Adrenal gland (tissue), 12 donors: ENCODE data around the gene CILP2. TPM values are rescaled to one million over a fixed set of nuclear protein-coding genes. Genes with fewer than 3 reads are reported as not detected.

Source experiments
- DNase-seq, 7 donors: peaks; one replicate each; pipeline ENCODE4 v3.0.0-alpha.2; 2019 to 2020
- H3K27ac ChIP-seq, 5 donors: fragments of 200-600 bp; sonication (generic) in 4 of 5; 1 replicate in 3 of 5; 2 replicates in 2 of 5; pipeline versions ENCODE4 v1.5.1 to v1.8.0; 2016 to 2020; ENCODE audit warnings: mild to moderate bottlenecking in 1 of 5
- H3K27me3 ChIP-seq: fragments of 200-600 bp; 2 replicates; pipeline ENCODE4 v1.8.0; 2021
- H3K36me3 ChIP-seq, 2 donors: fragments of 200-600 bp; replicated peaks in 1 of 2; 1 replicate in 1 of 2; 2 replicates in 1 of 2; pipeline versions ENCODE4 v1.5.1 to v1.8.0; 2018 to 2022
- H3K4me1 ChIP-seq, 2 donors: fragments of 200-600 bp; replicated peaks in 1 of 2; 1 replicate in 1 of 2; 2 replicates in 1 of 2; pipeline versions ENCODE4 v1.5.1 to v1.8.0; 2018 to 2021
- H3K4me3 ChIP-seq, 4 donors: fragments of 200-600 bp; sonication (generic) in 3 of 4; one replicate each; pipeline ENCODE4 v1.5.1; 2016 to 2018
- H3K9me3 ChIP-seq, 3 donors: fragments of 200-600 bp; sonication (generic) in 1 of 3; replicated peaks in 1 of 3; 1 replicate in 2 of 3; 2 replicates in 1 of 3; pipeline versions ENCODE4 v1.5.1 to v1.8.0; 2016 to 2021
- CTCF ChIP-seq, 6 experiments: fragments of 450-650 bp in 4 of 6; fragments of 200-600 bp in 2 of 6; sonication (generic) in 1 of 6; IDR thresholded peaks; 1 replicate in 5 of 6; 2 replicates in 1 of 6; pipeline versions ENCODE4 v1.5.1 to v1.8.0; 2016 to 2021; ENCODE audit warnings: antibody characterized with exemption in 6 of 6, mild to moderate bottlenecking in 2 of 6, moderate library complexity in 1 of 6
- POLR2A ChIP-seq, 2 donors: fragments of 450-650 bp; IDR thresholded peaks; one replicate each; pipeline ENCODE4 v1.6.1; 2017; ENCODE audit warnings: antibody characterized with exemption in 2 of 2, mild to moderate bottlenecking in 2 of 2, moderate library complexity in 1 of 2
- WGBS, 4 donors: extraction: QIAGEN DNeasy Blood & Tissue Kit in 2 of 4; methylation state at CpG; one replicate each; pipeline versions ENCODE4 v1.1.5 to v1.1.7; 2013 to 2017; 5-methylcytosine and 5-hydroxymethylcytosine counted together
- intact Hi-C, 2 donors: fragments of 100-400 bp; cut with DNase I; formaldehyde crosslinking; loops; one replicate each; pipeline versions ENCODE4 v1.14.1 to v1.15.0; 2022 to 2023
- polyA plus RNA-seq, 3 donors: library from polyadenylated mRNA; stranded (reverse); fragments of 200-250 nt in 2 of 3; fragments of 350-450 nt in 1 of 3; fragmentation: Illumina TruSeq in 1 of 3; extraction: RNeasy Lipid Tissue Mini Kit (QIAGEN cat#74804) in 1 of 3; gene quantifications; one replicate each; pipeline ENCODE4 v1.2.3, GENCODE V29; 2013 to 2014
- total RNA-seq, 9 donors: library from RNA; depleted of rRNA in 4 of 9; stranded (reverse); fragments of >200 nt in 4 of 9; fragments of 120-200 nt in 1 of 9; fragmentation: NEBNext Ultra II Directional in 1 of 9; extraction: Animal tissue kit (Norgen Biotek cat#: 25700) in 1 of 9; gene quantifications; one replicate each; pipeline versions ENCODE4 v1.1.0 to v1.2.4, GENCODE V29; 2013 to 2023
- donor health status: healthy with polysubstance abuse.
- donor health status: Bipolar disorder and iron deficiency.
- donor health status: DM: yes; HTN: yes; CAD: no.
- donor health status: DM: no; HTN: no; CAD: no.
- donor health status: DM: no; HTN: no; CAD: no.
- donor health status: DM: yes; HTN: yes; CAD: no.

CILP2 gene
- total and polyA plus RNA-seq, 12 donors: 0.13 to 0.43 (median 0.23) TPM; not detected in 8

GRCh38 chr19:19525611-19526380 is 12.3 kb upstream of the CILP2 start:
- DNase-seq: no peak
- H3K4me3 ChIP-seq: no peak overlapping the region
- WGBS, 4 donors: 86 to 92% (median 89%) methylated on average over 10 to 23 of the region's 23 CpGs
- intact Hi-C loops: no loop called here
- H3K27me3 ChIP-seq: no peaks in the 10 kb centered on the region
- peaks cover 0 to 17% of the 10 kb centered on the region in 2 donors for H3K36me3 ChIP-seq
- no peak for TF ChIP-seq CTCF (IDR thresholded peaks at IDR 0.05)
- no peak for TF ChIP-seq POLR2A (IDR thresholded peaks at IDR 0.05)
- no peaks in the 10 kb centered on the region for H3K4me1 ChIP-seq
- H3K27ac ChIP-seq: no peak overlapping the region
- H3K9me3 ChIP-seq: no peaks in the 10 kb centered on the region

GRCh38 chr19:19526581-19527370 is 11.3 kb upstream of the CILP2 start:
- TF ChIP-seq CTCF (IDR thresholded peaks at IDR 0.05) (no peak), POLR2A (IDR thresholded peaks at IDR 0.05) (no peak)
- no peak overlapping the region for H3K4me3 ChIP-seq
- intact Hi-C loops: no loop called here
- H3K9me3 ChIP-seq: no peaks in the 10 kb centered on the region
- peaks cover 0 to 17% of the 10 kb centered on the region in 2 donors for H3K36me3 ChIP-seq
- no peaks in the 10 kb centered on the region for H3K27me3 ChIP-seq
- DNase-seq: no peak
- WGBS, 4 donors: 74 to 83% (median 80%) methylated on average over 14 to 28 of the region's 28 CpGs
- no peaks in the 10 kb centered on the region for H3K4me1 ChIP-seq
- H3K27ac ChIP-seq: no peak overlapping the region

GRCh38 chr19:19527371-19527656 is 10.8 kb upstream of the CILP2 start:
- Histone ChIP-seq H3K27me3 (no peaks in the 10 kb centered on the region), H3K27ac (no peak overlapping the region), H3K9me3 (no peaks in the 10 kb centered on the region), H3K4me3 (no peak overlapping the region), H3K36me3 (peaks cover 0 to 17% of the 10 kb centered on the region in 2 donors), H3K4me1 (no peaks in the 10 kb centered on the region)
- no peak for TF ChIP-seq POLR2A (IDR thresholded peaks at IDR 0.05)
- no peak for TF ChIP-seq CTCF (IDR thresholded peaks at IDR 0.05)
- no peak for DNase-seq
- WGBS, 4 donors: 92 to 95% (median 93%) methylated on average over 9 of the region's 9 CpGs
- intact Hi-C loops: no loop called here

- Histone ChIP-seq H3K27me3 (no peaks in the 10 kb centered on the region), H3K9me3 (no peaks in the 10 kb centered on the region), H3K4me1 (no peaks in the 10 kb centered on the region), H3K27ac (no peak overlapping the region), H3K4me3 (no peak overlapping the region), H3K36me3 (peaks cover 0 to 17% of the 10 kb centered on the region in 2 donors)
- 84 to 93% (median 89%) methylated on average over 12 to 27 of the region's 27 CpGs for WGBS, 4 donors
- intact Hi-C loops: no loop called here
- TF ChIP-seq POLR2A (IDR thresholded peaks at IDR 0.05) (no peak), CTCF (IDR thresholded peaks at IDR 0.05) (no peak)
- no peak for DNase-seq
Measured at GRCh38 chr19:19527674-19528625, 10.1 kb upstream of the CILP2 start.
